ENCODE results near the gene DNMBP. TPM values are rescaled to one million over a fixed set of nuclear protein-coding genes. Genes with fewer than 3 reads are reported as not detected.

The DNMBP gene
- polyA plus RNA-seq, 2 of the 4 experiments (the other 2 are of a cell fraction), result 13.7 to 20.3 TPM

Other genes starting within 250 kb of the DNMBP start
- 369 and 431 TPM in 2 replicates for gene ABCC2, start 227.3 kb downstream of the DNMBP start, polyA plus RNA-seq (2011; rRNA removed)
- gene ABCC2, start 227.3 kb downstream of the DNMBP start, polyA plus RNA-seq (2017; fragmentation: RNase III; extraction: RNeasy Plus Mini Kit Qiagen cat#74134 plus additional on column Dnase treatment), result 164 to 192 TPM (median 173 TPM) in 3 replicates
- 3.2 TPM in 2 replicates for gene CPN1, start 71.9 kb upstream of the DNMBP start, polyA plus RNA-seq (2011; rRNA removed)
- 0.29 to 0.62 TPM (median 0.52 TPM) in 3 replicates for gene CPN1, start 71.9 kb upstream of the DNMBP start, polyA plus RNA-seq (2017; fragmentation: RNase III; extraction: RNeasy Plus Mini Kit Qiagen cat#74134 plus additional on column Dnase treatment)
- gene ERLIN1, start 176.1 kb upstream of the DNMBP start, polyA plus RNA-seq (2011; rRNA removed), result 70.4 and 78.4 TPM in 2 replicates
- 62.8 to 66.4 TPM (median 63.9 TPM) in 3 replicates for gene ERLIN1, start 176.1 kb upstream of the DNMBP start, polyA plus RNA-seq (2017; fragmentation: RNase III; extraction: RNeasy Plus Mini Kit Qiagen cat#74134 plus additional on column Dnase treatment)
- gene CHUK, start 219.6 kb upstream of the DNMBP start, polyA plus RNA-seq (2011; rRNA removed), result 33.2 and 44.5 TPM in 2 replicates
- gene CHUK, start 219.6 kb upstream of the DNMBP start, polyA plus RNA-seq (2017; fragmentation: RNase III; extraction: RNeasy Plus Mini Kit Qiagen cat#74134 plus additional on column Dnase treatment), result 22.6 to 23.5 TPM (median 22.7 TPM) in 3 replicates